PC-3 (cell line): ENCODE data around the gene FOXP1.

Source experiments
- CTCF ChIP-seq: fragments of 300-600 bp; sonication (generic); conservative IDR thresholded peaks from 2 replicates; pipeline ENCODE4 v1.5.1; 2017; ENCODE audit warnings: antibody characterized with exemption, low read depth, mild to moderate bottlenecking, low read length
- EZH2 ChIP-seq: fragments of 300-600 bp; sonication (generic); IDR thresholded peaks from one replicate; pipeline ENCODE4 v1.6.1; 2017; ENCODE audit warnings: antibody characterized with exemption, mild to moderate bottlenecking, low read length; ENCODE audit not compliant: unreplicated experiment
- EZH2phosphoT487 ChIP-seq: fragments of 300-600 bp; sonication (generic); IDR thresholded peaks from 2 replicates; pipeline ENCODE4 v1.6.1; 2018; ENCODE audit warnings: mild to moderate bottlenecking, antibody characterized with exemption, low read length, borderline replicate concordance

- TF ChIP-seq CTCF (no peak), EZH2phosphoT487 (no peak), EZH2 (no peak)
Observed at GRCh38 chr3:71629289-71629688, 45.8 kb upstream of the FOXP1 start.
